Stimulated activated CD8-positive, alpha-beta memory T cell treated with anti-CD3 and anti-CD28 coated beads, Interleukin-12 subunit alpha, Interleukin-12 subunit beta, amount 100 ng/mL, for 24 hours (primary cell): ENCODE results near the gene CD300LB.

ENCODE experiments used
- DNase-seq: peaks from one replicate; pipeline ENCODE4 v3.0.0-alpha.2; 2020; ENCODE audit errors: extremely low read depth

Gene CD300LB

DNA sequence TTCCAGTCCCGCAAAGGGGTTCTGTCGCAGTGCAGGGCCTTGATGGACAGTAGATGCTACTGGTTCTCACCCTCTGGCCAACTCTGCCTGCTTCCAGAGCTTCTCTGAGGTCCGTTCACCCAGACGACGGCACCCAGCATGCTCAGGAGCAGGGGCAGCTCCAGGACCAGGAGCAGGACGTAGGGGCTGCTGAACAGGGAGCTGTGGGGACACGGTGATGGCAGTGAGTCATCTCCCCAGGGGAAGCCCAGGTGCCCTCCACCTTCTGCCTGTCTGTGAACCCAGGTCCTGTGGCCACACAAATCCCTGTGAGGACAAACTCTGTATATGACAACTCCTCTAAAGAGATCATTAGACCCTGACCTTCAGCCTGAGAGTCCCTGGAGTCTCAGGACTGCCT lies 18.1 kb upstream of the CD300LB start:
- no peak for DNase-seq

DNA sequence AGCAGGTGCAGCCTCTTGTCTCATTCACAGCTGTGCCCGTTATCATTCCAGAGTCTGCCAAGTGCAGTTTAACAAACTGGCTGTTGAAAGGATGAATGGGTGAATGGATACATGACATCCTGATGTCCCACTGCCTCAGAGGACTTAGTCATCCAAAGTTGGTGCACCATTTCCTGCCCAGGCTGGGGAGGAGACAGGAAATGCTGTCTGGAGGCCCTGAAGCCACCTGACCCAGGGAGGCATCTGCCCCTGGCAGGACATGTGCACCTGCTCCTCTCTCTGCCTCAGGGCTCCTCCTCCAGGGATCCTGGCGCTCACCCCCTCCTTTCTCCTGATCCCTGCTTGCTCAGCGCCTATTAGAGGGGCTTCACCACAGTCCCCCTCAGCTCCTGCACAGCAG lies 16.5 kb upstream of the CD300LB start:
- DNase-seq = no peak

DNA sequence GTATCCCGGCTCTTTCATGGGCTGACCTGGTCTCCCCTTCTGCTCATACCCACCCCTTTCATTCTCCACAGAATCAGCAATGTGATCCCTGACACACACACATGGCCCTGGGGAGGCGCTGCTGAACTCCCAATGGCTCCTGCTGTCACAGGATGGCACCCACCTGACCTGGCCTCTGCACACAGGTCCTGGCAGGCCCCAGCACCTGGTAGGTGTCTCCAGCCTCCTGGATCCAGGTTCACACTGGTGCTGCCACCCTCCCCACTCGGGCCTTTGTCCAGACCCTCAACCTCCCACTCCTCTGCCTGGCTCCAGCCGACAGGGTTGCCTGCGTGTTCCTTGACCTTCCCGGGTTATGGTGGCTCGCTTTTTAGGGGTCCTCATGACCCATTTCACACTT lies 16.0 kb upstream of the CD300LB start:
- no peak for DNase-seq

DNA sequence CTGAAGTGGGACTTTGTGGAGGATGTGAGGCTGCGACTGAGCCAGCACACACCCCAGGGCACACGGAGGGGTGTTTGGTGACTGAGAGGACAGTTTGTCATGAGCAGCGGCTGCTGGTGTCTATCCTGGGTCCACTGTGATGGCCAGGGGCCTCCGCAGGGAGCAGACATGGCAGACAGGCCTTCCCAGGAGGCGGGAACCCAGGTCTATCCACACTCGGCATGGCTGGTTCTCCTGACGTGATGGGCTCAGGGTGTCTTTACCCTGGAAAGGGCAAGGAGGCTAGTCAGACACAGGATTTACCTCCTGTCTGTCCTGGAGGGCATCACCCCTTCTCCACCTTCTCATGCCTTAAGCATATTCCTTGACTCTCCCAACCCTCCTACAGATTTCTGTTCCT lies 15.3 kb upstream of the CD300LB start:
- DNase-seq = no peak

DNA sequence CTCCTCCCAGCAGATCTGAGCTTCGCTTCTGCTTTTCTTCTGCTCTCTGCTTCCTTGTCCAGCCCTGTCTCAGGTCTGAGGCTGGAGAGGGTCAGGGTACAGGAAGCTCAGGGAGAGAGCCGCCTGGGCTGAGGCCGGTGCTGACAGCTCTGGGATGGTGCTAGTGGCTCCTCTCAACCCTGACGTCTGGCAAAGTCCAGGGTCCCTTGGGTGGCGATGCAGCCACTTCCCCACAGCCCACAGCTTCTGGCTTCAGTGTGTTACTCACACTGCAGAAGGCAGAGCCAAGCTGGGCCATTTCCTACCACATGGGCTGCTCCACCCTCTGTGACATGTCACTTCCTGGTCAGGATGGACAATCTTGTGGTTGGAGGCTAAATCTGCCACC lies 14.6 kb upstream of the CD300LB start, which contains the start of gene CD300C:
TSS of gene CD300C (minus strand) at position 273 of the 388 bp plus-strand sequence. CDS start 333 bp downstream, outside the sequence.
- no peak for DNase-seq

DNA sequence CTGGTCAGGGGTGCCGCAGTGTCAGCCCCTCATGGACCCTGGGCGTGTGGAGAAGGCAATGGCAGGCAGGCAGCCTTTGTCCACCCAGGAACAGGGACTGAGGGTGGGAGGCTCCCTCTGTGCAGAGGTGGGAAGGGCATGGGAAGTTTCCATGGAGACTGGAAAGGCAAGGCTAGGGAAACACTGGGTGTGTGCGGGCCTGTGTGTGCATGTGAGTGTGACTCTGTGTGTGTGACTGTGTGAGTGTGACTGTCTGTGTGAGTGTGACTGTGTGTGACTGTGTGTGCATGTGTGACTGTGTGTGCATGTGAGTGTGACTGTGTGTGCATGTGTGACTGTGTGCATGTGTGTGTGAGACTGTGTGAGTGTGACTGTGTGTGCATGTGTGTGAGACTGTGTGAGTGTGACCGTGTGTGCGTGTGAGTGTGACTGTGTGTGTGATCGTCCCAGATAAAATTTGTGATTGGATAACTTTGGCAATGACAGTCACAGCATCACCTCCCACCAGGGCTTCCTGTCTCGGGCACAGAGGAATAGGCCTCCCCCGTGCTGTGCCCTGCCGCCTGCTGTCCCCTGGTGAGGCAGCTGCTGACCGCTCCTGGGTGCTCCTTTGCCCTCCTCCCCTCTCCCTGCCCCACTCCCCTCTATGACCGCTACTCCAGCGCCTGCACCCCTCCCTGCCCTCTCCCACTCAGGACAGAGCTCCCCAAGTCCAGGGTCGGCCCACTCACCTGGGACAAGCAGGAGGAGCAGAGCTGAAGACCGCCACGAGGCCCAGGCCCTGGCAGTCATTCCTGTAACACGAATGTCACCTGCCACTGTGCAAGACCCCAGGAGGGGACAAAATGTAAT lies 13.9 kb upstream of the CD300LB start:
- no peak for DNase-seq

DNA sequence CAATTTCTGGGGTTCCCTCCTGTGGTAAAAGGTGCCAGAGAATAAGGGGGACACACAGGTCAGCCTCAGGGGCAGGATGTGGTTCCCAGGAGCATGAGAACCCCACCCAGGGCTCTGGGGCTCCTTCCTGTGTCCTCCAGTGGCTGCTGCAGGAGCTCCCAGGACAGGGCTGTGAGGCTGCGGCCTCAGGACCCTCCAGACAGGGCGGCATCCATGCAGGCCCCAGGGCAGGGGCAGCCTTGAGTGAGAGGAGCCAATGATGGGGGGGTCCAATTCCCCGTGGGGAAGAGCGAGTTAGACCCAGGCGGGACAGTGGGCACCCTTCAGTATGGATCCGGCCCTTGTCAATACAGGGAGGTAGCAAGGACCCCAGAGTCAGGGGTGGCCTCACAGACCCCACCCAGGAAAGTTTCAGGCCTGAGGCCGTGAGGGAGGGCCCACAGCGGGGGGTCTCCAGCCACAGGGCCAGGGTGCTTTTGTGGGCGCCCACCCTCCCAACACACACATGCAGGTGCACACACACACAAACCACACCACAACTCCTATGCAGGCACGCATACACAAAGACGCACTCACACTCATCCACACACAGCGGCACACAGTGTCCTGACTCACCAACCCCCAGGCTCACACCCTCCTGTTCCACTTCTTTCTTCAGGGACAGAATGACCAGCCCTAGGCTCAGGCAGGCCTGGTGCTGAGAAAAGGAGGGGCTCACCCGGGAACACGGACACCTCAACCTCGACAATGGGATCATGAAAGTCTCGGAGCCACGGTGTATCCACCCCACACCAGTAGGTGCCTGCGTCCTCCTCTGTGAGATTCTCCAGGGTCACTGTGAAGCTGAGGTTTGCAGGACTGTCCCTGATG lies 12.9 kb upstream of the CD300LB start:
- no peak for DNase-seq

DNA sequence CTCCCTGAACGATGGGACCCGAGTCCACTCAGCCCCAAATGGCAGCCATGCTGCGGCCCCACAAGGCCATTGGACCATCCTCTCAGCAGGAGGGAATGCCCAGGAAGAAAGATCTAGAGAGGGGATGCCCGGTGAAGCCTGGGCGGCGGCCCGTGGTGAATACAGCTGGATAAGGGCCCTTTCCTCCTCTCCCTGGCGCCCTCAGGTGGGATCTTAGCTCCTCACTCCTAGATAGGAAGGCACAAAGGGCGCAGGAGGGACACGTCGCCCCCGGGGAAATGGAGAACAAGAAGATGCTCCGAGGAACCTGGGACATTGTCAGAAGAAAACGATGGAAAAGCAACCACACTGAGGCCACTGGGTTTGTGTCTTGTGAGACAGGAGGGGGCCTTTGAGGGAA lies 12.1 kb upstream of the CD300LB start:
- no peak for DNase-seq

DNA sequence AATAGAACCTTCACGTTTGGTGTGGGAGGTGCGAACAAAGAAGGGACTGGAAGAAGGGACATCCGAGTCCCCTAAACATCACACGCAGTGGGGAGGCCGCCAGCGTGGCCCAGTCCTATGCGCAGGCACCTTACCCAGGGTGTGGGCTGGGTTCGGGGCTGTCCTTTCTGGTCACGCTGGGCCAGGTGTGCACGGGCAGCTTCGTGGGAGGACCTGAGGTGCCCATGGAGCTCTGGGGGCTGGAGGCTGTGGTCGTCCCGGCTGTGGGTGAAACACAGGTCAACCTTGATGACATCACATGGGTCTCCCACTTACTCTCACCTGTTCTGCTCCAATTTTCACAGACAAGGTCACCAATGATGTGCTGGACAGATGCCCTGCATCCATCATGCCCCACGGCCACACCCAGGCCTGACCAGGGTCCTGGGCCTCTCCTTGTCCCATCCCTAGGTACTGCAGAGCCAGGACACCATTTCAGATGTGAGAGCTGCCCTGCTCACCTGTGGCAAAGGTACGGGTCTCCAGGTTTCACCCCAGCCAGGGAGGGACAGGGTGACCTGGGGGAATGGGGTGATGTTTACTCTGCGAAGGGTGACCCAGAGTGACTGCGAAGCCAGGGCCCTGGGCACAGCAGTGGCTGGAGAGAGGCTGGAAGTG lies 11.6 kb upstream of the CD300LB start:
- no peak for DNase-seq

- no peak for DNase-seq
These were observed 10.9 kb upstream of the CD300LB start for GRCh38 chr17:74542166-74542565.

DNA sequence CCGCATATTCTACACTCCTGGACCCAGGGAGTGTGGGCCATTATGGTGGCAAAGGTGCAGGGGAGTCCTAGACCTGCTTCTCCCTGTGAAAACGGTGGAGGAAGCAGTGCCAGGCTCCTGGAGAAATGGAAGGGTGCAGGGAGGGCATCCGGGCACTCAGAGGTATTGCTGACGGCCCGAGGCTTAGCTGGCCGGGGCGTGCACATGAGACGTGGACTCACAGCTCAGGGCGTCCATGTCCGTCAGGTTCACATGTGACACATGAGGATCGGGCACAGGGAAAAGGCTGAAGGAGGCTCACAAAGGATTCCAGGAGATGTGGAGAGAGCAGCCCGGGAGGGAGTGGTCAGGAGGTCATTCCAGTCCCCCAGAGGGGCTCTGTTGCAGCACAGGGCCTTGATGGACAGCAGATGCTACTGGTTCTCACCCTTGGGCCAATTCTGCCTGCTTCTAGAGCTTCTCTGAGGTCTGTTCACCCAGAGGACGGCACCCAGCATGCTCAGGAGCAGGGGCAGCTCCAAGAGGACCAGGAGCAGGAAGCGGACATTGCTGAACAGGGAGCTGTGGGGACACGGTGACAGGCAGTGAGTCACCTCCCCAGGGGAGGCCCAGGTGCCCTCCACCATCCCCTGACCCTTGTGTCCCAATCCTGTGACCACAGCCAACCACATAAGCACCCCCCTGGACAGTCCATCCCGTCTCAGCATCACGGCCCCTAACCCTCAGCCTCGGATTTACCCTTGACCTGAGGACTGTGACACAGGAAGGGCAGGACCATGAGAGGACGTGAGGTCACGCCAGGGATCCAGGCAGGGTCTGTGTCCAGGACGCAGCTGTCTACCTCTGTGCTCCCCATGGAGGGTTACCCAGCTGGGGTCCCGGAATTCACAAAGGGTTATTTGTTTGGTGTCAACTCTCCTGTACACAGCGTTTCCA lies 10.2 kb upstream of the CD300LB start:
- no peak for DNase-seq

GRCh38 chr17:74539281-74539820 lies 8.1 kb upstream of the CD300LB start:
- no peak for DNase-seq

DNA sequence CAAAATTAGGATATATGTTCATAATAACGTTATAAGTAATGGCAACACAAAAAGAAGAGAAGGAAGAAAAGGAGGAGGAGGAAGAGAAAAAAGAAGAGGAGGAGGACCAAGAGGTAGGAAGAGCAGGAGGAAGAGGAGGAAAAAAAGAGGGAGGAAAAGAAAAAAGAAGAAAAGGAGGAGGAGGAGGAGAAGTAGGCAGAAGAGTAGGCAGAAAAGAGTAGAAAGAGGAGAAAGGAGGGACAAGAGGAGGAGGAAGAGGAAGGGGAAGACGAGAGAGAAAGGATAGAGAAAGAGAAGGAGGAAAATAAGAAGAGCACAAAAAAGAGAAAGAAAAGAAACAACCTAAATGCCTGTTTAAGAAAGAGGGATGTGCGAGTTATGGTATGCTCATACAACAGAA lies 5.6 kb upstream of the CD300LB start:
- no peak for DNase-seq

DNA sequence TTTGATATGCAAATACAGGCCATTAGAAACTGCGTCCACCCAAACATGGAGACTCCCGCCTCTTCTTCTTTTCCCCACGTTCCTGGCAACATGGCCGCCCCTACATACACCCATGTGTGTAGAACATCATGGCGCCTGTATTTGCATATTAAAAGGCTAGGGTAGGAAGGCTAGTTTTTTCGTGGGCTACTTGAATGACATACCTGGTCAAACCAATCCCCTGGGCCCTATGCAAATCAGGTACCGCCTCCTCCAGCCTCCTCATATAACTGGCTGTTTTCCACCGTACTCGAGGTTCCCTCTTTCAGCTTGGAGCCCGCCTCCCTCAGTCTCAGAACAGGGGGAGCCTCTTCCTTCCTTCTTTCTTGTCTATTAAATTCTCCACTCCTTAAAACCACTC lies 840 bp upstream of the CD300LB start:
- DNase-seq = no peak

DNA sequence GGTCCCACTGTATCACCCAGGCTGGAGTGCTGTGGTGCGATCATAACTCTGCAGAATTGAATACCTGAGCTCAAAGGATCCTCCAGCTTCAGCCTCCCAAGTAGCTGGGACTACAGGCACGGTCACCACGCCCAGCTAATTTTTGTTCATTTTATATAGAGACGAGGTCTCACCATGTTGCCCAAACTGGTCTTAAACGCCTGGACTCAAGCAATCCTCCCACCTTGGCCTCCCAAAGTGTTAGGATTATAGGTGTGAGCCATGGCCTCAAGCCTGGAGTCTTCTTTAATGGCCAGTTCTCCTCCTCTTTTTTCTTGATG lies 484 bp downstream of the CD300LB start:
- no peak for DNase-seq

GRCh38 chr17:74529243-74529642 lies 2.0 kb downstream of the CD300LB start:
- DNase-seq = no peak

GRCh38 chr17:74528491-74529199 lies 2.6 kb downstream of the CD300LB start:
- no peak for DNase-seq

DNA sequence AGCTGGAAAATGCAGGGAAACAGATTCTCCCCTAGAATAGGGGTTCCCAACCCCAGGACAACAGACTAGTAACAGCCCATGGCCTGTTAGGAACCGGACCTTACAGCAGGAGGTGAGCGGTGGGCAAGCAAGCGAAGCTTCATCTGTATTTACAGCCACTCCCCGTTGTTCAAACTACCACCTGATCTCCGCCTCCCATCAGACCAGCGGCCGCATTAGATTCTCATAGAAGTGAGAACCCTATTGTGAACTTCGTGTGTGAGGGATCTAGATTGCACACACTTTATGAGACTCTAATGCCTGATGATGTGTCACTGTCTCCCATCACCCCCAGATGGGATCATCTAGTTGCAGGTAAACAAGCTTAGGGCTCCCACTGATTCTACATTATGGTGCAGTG lies 3.5 kb downstream of the CD300LB start:
- DNase-seq = no peak

- DNase-seq = no peak
These were observed 4.2 kb downstream of the CD300LB start for GRCh38 chr17:74527081-74527480.

GRCh38 chr17:74526681-74527080 lies 4.6 kb downstream of the CD300LB start:
- DNase-seq = no peak
